Left lung (tissue), 10 donors: Measurements from ENCODE around the gene CCDC152. TPM values are rescaled to one million over a fixed set of nuclear protein-coding genes. Genes with fewer than 3 reads are reported as not detected.

ENCODE experiments used
- ATAC-seq: fragments of 200-7000 bp; cut with Tn5 transposase; one replicate; pipeline ENCODE4 v1.9.1; 2020; ENCODE audit warnings: moderate library complexity
- DNase-seq, 4 donors: peaks; one replicate each; pipeline ENCODE4 v3.0.0-alpha.2; 2013 to 2020
- H3K27ac ChIP-seq, 2 donors: fragments of 200-600 bp; sonication (generic) in 1 of 2; one replicate each; pipeline versions ENCODE4 v1.5.0 to v1.8.0; 2020 to 2021
- H3K27me3 ChIP-seq, 2 donors: fragments of 200-600 bp; sonication (generic) in 1 of 2; one replicate each; pipeline versions ENCODE4 v1.5.0 to v1.8.0; 2020 to 2021
- H3K36me3 ChIP-seq, 2 donors: fragments of 200-600 bp; sonication (generic) in 1 of 2; one replicate each; pipeline versions ENCODE4 v1.5.0 to v1.8.0; 2020 to 2021
- H3K4me1 ChIP-seq, 2 donors: fragments of 200-600 bp; one replicate each; pipeline ENCODE4 v1.8.0; 2021
- H3K4me3 ChIP-seq, 2 donors: fragments of 200-600 bp; sonication (generic) in 1 of 2; one replicate each; pipeline versions ENCODE4 v1.5.0 to v1.8.0; 2020 to 2021; ENCODE audit warnings: mild to moderate bottlenecking in 1 of 2
- H3K9me3 ChIP-seq, 2 donors: fragments of 200-600 bp; sonication (generic) in 1 of 2; one replicate each; pipeline versions ENCODE4 v1.5.0 to v1.8.0; 2020 to 2021
- CTCF ChIP-seq, 2 donors: fragments of 200-600 bp; sonication (generic) in 1 of 2; IDR thresholded peaks; one replicate each; pipeline versions ENCODE4 v1.5.0 to v1.8.0; 2021; ENCODE audit warnings: antibody characterized with exemption in 2 of 2
- intact Hi-C, 2 donors: fragments of 100-400 bp; cut with DNase I; formaldehyde crosslinking; loops; one replicate each; pipeline versions ENCODE4 v1.11.2 to v1.14.2; 2022
- polyA plus RNA-seq, 6 donors: library from polyadenylated mRNA; unstranded; fragments of 120-200 nt; gene quantifications; one replicate each; pipeline ENCODE4 v1.2.1, GENCODE V29; 2013; ENCODE audit not compliant: insufficient read length in 6 of 6
- total RNA-seq, 2 donors: library from RNA; stranded (reverse); fragmentation: NEBNext Ultra II Directional; extraction: Animal tissue kit (Norgen Biotek cat#: 25700); gene quantifications; one replicate each; pipeline ENCODE4 v1.2.1, GENCODE V29; 2021
- donor health status: DM: no; HTN: yes; CAD: no.
- donor health status: DM: no; HTN: no; CAD: no.

The CCDC152 gene
- total and polyA plus RNA-seq, 8 donors = 0.96 to 37.8 (median 21.4) TPM

DNA sequence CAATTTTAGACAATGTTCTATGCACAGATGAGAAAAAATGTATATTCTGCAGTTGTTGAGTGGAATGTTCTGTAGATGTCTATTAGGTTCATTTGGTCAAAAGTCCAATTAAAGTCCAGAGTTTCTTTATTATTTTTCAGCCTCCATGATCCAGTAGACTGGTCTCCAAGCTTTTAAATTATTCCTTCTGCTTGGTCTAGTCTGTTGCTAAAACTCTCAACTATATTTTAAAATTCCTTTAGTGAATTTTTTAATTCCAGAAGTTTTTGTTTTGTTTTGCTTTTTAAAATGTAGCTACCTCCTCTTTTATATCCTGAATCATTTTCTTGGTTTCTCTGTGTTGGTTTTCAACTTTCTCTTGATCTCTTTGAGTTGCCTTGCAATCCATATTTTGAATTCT is 30.5 kb downstream of the CCDC152 start:
- peaks cover 0 to 40% of the 10 kb centered on the region in 2 donors for H3K9me3 ChIP-seq
- ATAC-seq (no peak), DNase-seq (no peak)
- no peaks in the 10 kb centered on the region for H3K4me1 ChIP-seq
- intact Hi-C loops = no loop called here
- no peaks in the 10 kb centered on the region for H3K27me3 ChIP-seq
- H3K27ac ChIP-seq = no peak overlapping the region
- no peak for TF ChIP-seq CTCF (IDR thresholded peaks at IDR 0.05)
- no peak overlapping the region for H3K4me3 ChIP-seq
- H3K36me3 ChIP-seq = no peaks in the 10 kb centered on the region

DNA sequence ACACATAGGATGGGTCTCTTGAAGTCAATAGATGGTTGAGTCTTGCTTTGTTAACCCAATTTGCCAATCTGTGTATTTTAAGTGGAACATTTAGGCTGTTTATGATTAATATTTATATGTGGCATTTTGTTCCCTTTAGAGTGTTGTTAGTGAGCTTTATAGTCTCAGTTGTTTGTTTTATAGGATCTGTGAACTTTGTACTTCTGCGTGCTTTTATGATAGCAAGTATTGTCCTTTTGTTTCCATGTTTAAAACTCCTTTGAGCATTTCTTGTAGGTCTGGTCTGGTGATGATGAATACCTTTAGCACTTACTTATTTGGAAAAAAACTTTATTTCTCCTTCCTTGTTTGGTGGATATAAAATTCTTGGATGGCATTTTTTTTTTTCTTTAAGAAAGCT is 31.2 kb downstream of the CCDC152 start:
- ATAC-seq (no peak), DNase-seq (no peak)
- Histone ChIP-seq H3K4me1 (no peaks in the 10 kb centered on the region), H3K36me3 (no peaks in the 10 kb centered on the region), H3K27me3 (no peaks in the 10 kb centered on the region), H3K27ac (no peak overlapping the region), H3K9me3 (peaks cover 0 to 40% of the 10 kb centered on the region in 2 donors), H3K4me3 (no peak overlapping the region)
- intact Hi-C loops = no loop called here
- no peak for TF ChIP-seq CTCF (IDR thresholded peaks at IDR 0.05)

- peaks cover 0 to 27% of the 10 kb centered on the region in 2 donors for H3K9me3 ChIP-seq
- H3K4me1 ChIP-seq = no peaks in the 10 kb centered on the region
- H3K4me3 ChIP-seq = no peak overlapping the region
- DNase-seq (no peak), ATAC-seq (no peak)
- TF ChIP-seq CTCF (IDR thresholded peaks at IDR 0.05) = no peak
- intact Hi-C loops = no loop called here
- H3K36me3 ChIP-seq = no peaks in the 10 kb centered on the region
- H3K27ac ChIP-seq = no peak overlapping the region
- H3K27me3 ChIP-seq = no peaks in the 10 kb centered on the region
Measured at GRCh38 chr5:42791151-42791550, 34.5 kb downstream of the CCDC152 start.

DNA sequence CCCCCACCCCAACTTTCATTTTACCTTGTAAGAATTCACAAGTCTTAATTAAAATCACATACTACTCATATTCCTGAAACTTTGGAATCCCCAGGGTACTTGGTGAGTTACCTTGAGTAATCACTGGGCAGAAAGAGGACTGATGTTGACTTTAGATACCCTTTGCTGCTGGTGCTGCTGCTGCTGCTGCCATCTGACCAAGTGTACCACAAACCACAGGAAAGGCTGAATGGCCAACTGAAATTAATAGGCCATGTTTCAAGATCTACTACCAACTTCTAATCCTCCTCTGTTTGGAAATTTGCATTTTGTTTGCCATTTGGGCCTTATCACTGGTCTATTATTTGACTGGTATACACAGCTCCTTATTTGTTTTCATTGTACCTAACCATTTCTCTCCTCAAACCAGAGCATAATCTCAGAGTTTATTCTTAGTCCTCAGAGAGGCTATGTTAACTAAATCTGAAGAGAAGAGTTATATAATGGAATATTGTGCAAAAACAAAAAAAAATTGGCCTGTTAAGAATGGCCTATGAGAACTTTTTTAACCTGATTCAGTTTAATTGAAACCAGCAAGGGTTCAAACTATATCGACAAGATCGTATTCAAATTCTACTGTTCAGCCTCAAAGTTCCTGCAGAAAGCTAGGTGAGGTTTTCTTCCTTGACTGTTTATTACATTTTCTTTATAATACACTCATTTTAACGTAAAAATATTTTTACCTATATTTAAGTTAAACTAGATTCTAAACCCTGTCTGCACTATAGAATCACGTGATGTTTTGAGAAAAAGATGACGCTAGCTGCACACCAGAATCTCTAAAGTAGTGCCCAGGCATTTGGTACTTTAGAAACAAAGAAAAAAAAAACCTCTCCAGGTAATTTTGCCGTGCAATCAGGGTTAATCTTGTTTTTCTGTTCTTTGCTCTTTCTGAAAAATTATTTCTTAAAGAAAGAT is 41.9 kb downstream of the CCDC152 start:
- ATAC-seq (no peak), DNase-seq (no peak)
- no peaks in the 10 kb centered on the region for H3K27me3 ChIP-seq
- no peaks in the 10 kb centered on the region for H3K9me3 ChIP-seq
- intact Hi-C loops = no loop called here
- H3K4me3 ChIP-seq = no peak overlapping the region
- no peaks in the 10 kb centered on the region for H3K4me1 ChIP-seq
- peaks cover 0 to 35% of the 10 kb centered on the region in 2 donors for H3K36me3 ChIP-seq
- TF ChIP-seq CTCF (IDR thresholded peaks at IDR 0.05) = no peak
- H3K27ac ChIP-seq = no peak overlapping the region

- TF ChIP-seq CTCF (IDR thresholded peaks at IDR 0.05) = no peak
- DNase-seq (no peak), ATAC-seq (no peak)
Measured at GRCh38 chr5:42799241-42799608, 42.6 kb downstream of the CCDC152 start.

More at GRCh38 chr5:42799241-42799608, 42.6 kb downstream of the CCDC152 start:
- no peak overlapping the region for H3K27ac ChIP-seq
- H3K36me3 ChIP-seq = peaks cover 0 to 42% of the 10 kb centered on the region in 2 donors
- no peaks in the 10 kb centered on the region for H3K4me1 ChIP-seq
- no peak overlapping the region for H3K4me3 ChIP-seq
- H3K27me3 ChIP-seq = no peaks in the 10 kb centered on the region
- intact Hi-C loops = no loop called here
- H3K9me3 ChIP-seq = no peaks in the 10 kb centered on the region
